Left lung (tissue), 10 donors: ENCODE measurements around the gene NRAS. TPM values are rescaled to one million over a fixed set of nuclear protein-coding genes. Genes with fewer than 3 reads are reported as not detected.

Source experiments
- ATAC-seq: fragments of 200-7000 bp; cut with Tn5 transposase; one replicate; pipeline ENCODE4 v1.9.1; 2020; ENCODE audit warnings: moderate library complexity
- DNase-seq, 4 donors: peaks; one replicate each; pipeline ENCODE4 v3.0.0-alpha.2; 2013 to 2020
- H3K27ac ChIP-seq, 2 donors: fragments of 200-600 bp; sonication (generic) in 1 of 2; one replicate each; pipeline versions ENCODE4 v1.5.0 to v1.8.0; 2020 to 2021
- H3K27me3 ChIP-seq, 2 donors: fragments of 200-600 bp; sonication (generic) in 1 of 2; one replicate each; pipeline versions ENCODE4 v1.5.0 to v1.8.0; 2020 to 2021
- H3K36me3 ChIP-seq, 2 donors: fragments of 200-600 bp; sonication (generic) in 1 of 2; one replicate each; pipeline versions ENCODE4 v1.5.0 to v1.8.0; 2020 to 2021
- H3K4me1 ChIP-seq, 2 donors: fragments of 200-600 bp; one replicate each; pipeline ENCODE4 v1.8.0; 2021
- H3K4me3 ChIP-seq, 2 donors: fragments of 200-600 bp; sonication (generic) in 1 of 2; one replicate each; pipeline versions ENCODE4 v1.5.0 to v1.8.0; 2020 to 2021; ENCODE audit warnings: mild to moderate bottlenecking in 1 of 2
- H3K9me3 ChIP-seq, 2 donors: fragments of 200-600 bp; sonication (generic) in 1 of 2; one replicate each; pipeline versions ENCODE4 v1.5.0 to v1.8.0; 2020 to 2021
- CTCF ChIP-seq, 2 donors: fragments of 200-600 bp; sonication (generic) in 1 of 2; IDR thresholded peaks; one replicate each; pipeline versions ENCODE4 v1.5.0 to v1.8.0; 2021; ENCODE audit warnings: antibody characterized with exemption in 2 of 2
- intact Hi-C, 2 donors: fragments of 100-400 bp; cut with DNase I; formaldehyde crosslinking; loops; one replicate each; pipeline versions ENCODE4 v1.11.2 to v1.14.2; 2022
- polyA plus RNA-seq, 6 donors: library from polyadenylated mRNA; unstranded; fragments of 120-200 nt; gene quantifications; one replicate each; pipeline ENCODE4 v1.2.1, GENCODE V29; 2013; ENCODE audit not compliant: insufficient read length in 6 of 6
- total RNA-seq, 2 donors: library from RNA; stranded (reverse); fragmentation: NEBNext Ultra II Directional; extraction: Animal tissue kit (Norgen Biotek cat#: 25700); gene quantifications; one replicate each; pipeline ENCODE4 v1.2.1, GENCODE V29; 2021
- donor health status: DM: no; HTN: yes; CAD: no.
- donor health status: DM: no; HTN: no; CAD: no.

NRAS gene
- total and polyA plus RNA-seq, 8 donors: 31.3 to 62.4 (median 57.3) TPM

- no peak for ATAC-seq
Observed at GRCh38 chr1:114753143-114753542, 36.6 kb upstream of the NRAS start.

GRCh38 chr1:114750780-114751179 lies 34.2 kb upstream of the NRAS start:
- H3K4me3 ChIP-seq: no peak overlapping the region

More at GRCh38 chr1:114753143-114753542, 36.6 kb upstream of the NRAS start:
- no peak overlapping the region for H3K27ac ChIP-seq
- no peak for TF ChIP-seq CTCF (IDR thresholded peaks at IDR 0.05)
- H3K4me1 ChIP-seq: peaks cover 40 to 87% of the 10 kb centered on the region in 2 donors
- peaks cover 0 to 21% of the 10 kb centered on the region in 2 donors for H3K36me3 ChIP-seq
- no peak for DNase-seq
- no peaks in the 10 kb centered on the region for H3K9me3 ChIP-seq
- no peak overlapping the region for H3K4me3 ChIP-seq
- no peaks in the 10 kb centered on the region for H3K27me3 ChIP-seq
- intact Hi-C loops: no loop called here

GRCh38 chr1:114749835-114750234 lies 33.3 kb upstream of the NRAS start:
- H3K9me3 ChIP-seq: no peaks in the 10 kb centered on the region
- intact Hi-C loops: no loop called here
- no peaks in the 10 kb centered on the region for H3K27me3 ChIP-seq
- peak; percentile 84 for ATAC-seq
- H3K36me3 ChIP-seq: peaks cover 0 to 45% of the 10 kb centered on the region in 2 donors
- H3K4me3 ChIP-seq: no peak overlapping the region
- H3K4me1 ChIP-seq: peaks cover 22 to 85% of the 10 kb centered on the region in 2 donors
- no peak overlapping the region for H3K27ac ChIP-seq
- TF ChIP-seq CTCF (IDR thresholded peaks at IDR 0.05): no peak
- DNase-seq: no peak

More at GRCh38 chr1:114750780-114751179, 34.2 kb upstream of the NRAS start:
- DNase-seq: no peak
- no peaks in the 10 kb centered on the region for H3K9me3 ChIP-seq
- no peak overlapping the region for H3K27ac ChIP-seq
- no peak for TF ChIP-seq CTCF (IDR thresholded peaks at IDR 0.05)
- ATAC-seq: no peak
- H3K4me1 ChIP-seq: peaks cover 30 to 88% of the 10 kb centered on the region in 2 donors
- no peaks in the 10 kb centered on the region for H3K27me3 ChIP-seq
- intact Hi-C loops: no loop called here
- peaks cover 0 to 38% of the 10 kb centered on the region in 2 donors for H3K36me3 ChIP-seq

- peaks cover 13 to 61% of the 10 kb centered on the region in 2 donors for H3K4me1 ChIP-seq
- intact Hi-C loops: no loop called here
- DNase-seq: no peak
- ATAC-seq: no peak
- H3K27me3 ChIP-seq: no peaks in the 10 kb centered on the region
- H3K9me3 ChIP-seq: no peaks in the 10 kb centered on the region
- peaks cover 0 to 69% of the 10 kb centered on the region in 2 donors for H3K36me3 ChIP-seq
- H3K4me3 ChIP-seq: no peak overlapping the region
- TF ChIP-seq CTCF (IDR thresholded peaks at IDR 0.05): no peak
- no peak overlapping the region for H3K27ac ChIP-seq
Observed at GRCh38 chr1:114746450-114747121, 30.0 kb upstream of the NRAS start.

- no peak for ATAC-seq
- intact Hi-C loops: no loop called here
Observed at GRCh38 chr1:114745291-114745690, 28.7 kb upstream of the NRAS start.

More at GRCh38 chr1:114745291-114745690, 28.7 kb upstream of the NRAS start:
- TF ChIP-seq CTCF (IDR thresholded peaks at IDR 0.05): no peak
- H3K27ac ChIP-seq: no peak overlapping the region
- H3K36me3 ChIP-seq: peaks cover 0 to 68% of the 10 kb centered on the region in 2 donors
- peaks cover 4 to 48% of the 10 kb centered on the region in 2 donors for H3K4me1 ChIP-seq
- H3K27me3 ChIP-seq: no peaks in the 10 kb centered on the region
- no peak overlapping the region for H3K4me3 ChIP-seq
- no peaks in the 10 kb centered on the region for H3K9me3 ChIP-seq
- no peak for DNase-seq
